ENCODE data around the gene NIPAL1. TPM values are rescaled to one million over a fixed set of nuclear protein-coding genes. Genes with fewer than 3 reads are reported as not detected.
A peak's percentile ranks its signal among the peaks of the same experiment; 100 is the strongest.

The NIPAL1 gene
- total and polyA plus RNA-seq, 3 experiments from 2014 or later = 0.55 to 1.1 (median 0.61) TPM

DNA sequence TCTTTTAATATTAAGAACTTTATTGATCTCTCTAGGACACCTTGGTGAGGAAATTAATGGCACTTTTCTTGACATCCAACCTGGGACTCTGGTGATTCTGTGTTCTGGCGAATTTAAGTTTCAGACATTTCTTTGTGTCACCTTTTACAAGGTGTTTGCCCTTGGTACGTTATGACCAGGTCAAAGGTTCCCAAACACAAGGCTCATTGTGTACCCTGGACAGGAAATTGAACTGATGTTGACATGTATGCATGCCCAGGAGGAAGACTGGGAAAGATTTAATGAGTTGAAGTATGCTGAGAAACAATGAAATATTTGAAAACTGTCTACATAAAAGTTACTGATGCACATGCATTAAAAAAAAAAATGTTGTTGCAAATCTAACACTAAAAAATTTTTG lies 22.1 kb downstream of the NIPAL1 start:
- no peak overlapping the region for H3K4me3 ChIP-seq (ENCODE audit: low read length)
- no peaks in the 10 kb centered on the region for H3K36me3 ChIP-seq (ENCODE audit: insufficient read depth, low read length)
- CTCF ChIA-PET = interaction anchor here (1.5 kb wide), 1 partner anchor 9 kb away, joined by 3 read pairs; no protein-coding TSS in a partner anchor
- H3K27me3 ChIP-seq (ENCODE audit: insufficient read depth, low read length, poor library complexity, severe bottlenecking) = peaks cover 5% of the 10 kb centered on the region
- H3K27ac ChIP-seq (ENCODE audit: low read depth, low read length) = no peak overlapping the region
- Mint-ChIP-seq H3K4me1 (peaks cover 7 to 18% (median 17%) of the 10 kb centered on the region in 3 donors), H3K9me3 (no peaks in the 10 kb centered on the region), H3K27ac (no peak overlapping the region), H3K36me3 (peaks cover 0 to 2% (median 0%) of the 10 kb centered on the region in 3 donors), H3K27me3 (peaks cover 2 to 12% of the 10 kb centered on the region in 2 donors), H3K4me3 (no peak overlapping the region)
- H3K4me1 ChIP-seq (ENCODE audit: insufficient read depth, low read length) = peaks cover 6% of the 10 kb centered on the region
- POLR2A ChIA-PET = no interaction called here
- no peaks in the 10 kb centered on the region for H3K9me3 ChIP-seq (ENCODE audit: low read length)
- no peak for DNase-seq

DNA sequence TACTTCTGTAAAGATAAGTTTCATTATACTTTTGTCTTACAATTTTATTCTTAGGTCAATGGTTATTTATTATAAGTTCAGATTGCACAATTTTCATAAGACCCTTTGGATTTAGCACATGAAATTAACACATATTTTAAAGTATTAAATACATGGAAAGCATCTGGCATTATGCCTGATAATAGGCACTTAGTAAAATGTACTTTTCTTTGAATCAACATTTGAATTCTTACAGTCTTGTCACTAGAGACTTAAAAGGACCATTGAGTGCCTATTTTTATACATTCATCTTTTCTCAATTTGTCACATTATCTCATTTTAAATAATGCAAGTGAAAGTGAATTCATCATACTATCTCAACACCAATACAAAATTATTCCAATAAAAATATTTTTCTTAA lies 23.0 kb downstream of the NIPAL1 start:
- Histone ChIP-seq H3K27me3 (ENCODE audit: insufficient read depth, low read length, poor library complexity, severe bottlenecking) (peaks cover 5% of the 10 kb centered on the region), H3K36me3 (ENCODE audit: insufficient read depth, low read length) (no peaks in the 10 kb centered on the region), H3K4me3 (ENCODE audit: low read length) (no peak overlapping the region), H3K4me1 (ENCODE audit: insufficient read depth, low read length) (peaks cover 15% of the 10 kb centered on the region), H3K9me3 (ENCODE audit: low read length) (no peaks in the 10 kb centered on the region), H3K27ac (ENCODE audit: low read depth, low read length) (no peak overlapping the region)
- ChIA-PET CTCF (interaction anchor here (0.8 kb wide), 1 partner anchor 100 kb away, joined by 3 read pairs; no protein-coding TSS in a partner anchor), POLR2A (no interaction called here)
- peaks cover 0 to 2% (median 0%) of the 10 kb centered on the region in 3 donors for H3K36me3 Mint-ChIP-seq
- no peaks in the 10 kb centered on the region for H3K9me3 Mint-ChIP-seq
- no peak for DNase-seq
- H3K27ac Mint-ChIP-seq = no peak overlapping the region
- peaks cover 6 to 16% of the 10 kb centered on the region in 2 donors for H3K27me3 Mint-ChIP-seq
- no peak overlapping the region for H3K4me3 Mint-ChIP-seq
- H3K4me1 Mint-ChIP-seq = peaks cover 9 to 23% (median 21%) of the 10 kb centered on the region in 3 donors

DNA sequence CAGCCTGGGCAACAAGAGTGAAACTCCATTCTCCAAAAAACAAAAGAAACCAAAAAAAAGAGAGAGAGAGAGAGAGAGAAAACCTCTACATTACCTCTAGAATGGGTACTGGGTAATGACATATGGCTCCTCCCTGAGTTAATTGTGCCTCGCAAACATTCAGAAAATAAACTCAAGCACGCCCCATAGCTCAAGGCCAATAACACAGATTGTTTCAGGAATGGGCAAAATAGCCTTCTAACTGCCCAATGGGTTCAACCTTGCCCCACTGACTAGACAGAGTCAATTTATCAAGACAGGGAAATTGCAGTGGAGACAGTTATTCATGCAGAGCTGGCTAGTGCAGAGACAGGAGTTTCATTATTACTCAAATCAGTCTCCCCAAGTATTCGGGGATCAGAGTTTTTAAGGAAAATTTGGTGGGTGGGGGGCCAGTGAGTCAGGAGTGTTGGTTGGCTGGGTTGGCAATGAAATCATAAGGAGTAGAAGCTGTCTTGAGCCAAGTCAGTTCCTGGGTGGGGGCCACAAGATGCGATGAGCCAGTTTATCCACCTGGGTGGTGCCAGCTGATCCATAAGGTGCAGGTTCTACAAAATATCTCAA lies 25.1 kb downstream of the NIPAL1 start:
- no peaks in the 10 kb centered on the region for H3K36me3 ChIP-seq (ENCODE audit: insufficient read depth, low read length)
- ChIA-PET CTCF (interaction anchor here (1.1 to 1.4 kb wide), 4 partner anchors 14 to 138 kb away, joined by 3 read pairs; no protein-coding TSS in a partner anchor), POLR2A (no interaction called here)
- peaks cover 32% of the 10 kb centered on the region for H3K4me1 ChIP-seq (ENCODE audit: insufficient read depth, low read length)
- H3K4me3 ChIP-seq (ENCODE audit: low read length) = no peak overlapping the region
- H3K27me3 ChIP-seq (ENCODE audit: insufficient read depth, low read length, poor library complexity, severe bottlenecking) = peaks cover 5% of the 10 kb centered on the region
- Mint-ChIP-seq H3K27ac (no peak overlapping the region), H3K9me3 (no peaks in the 10 kb centered on the region), H3K4me3 (no peak overlapping the region), H3K4me1 (peaks cover 28 to 44% (median 42%) of the 10 kb centered on the region in 3 donors), H3K36me3 (peaks cover 0 to 2% (median 0%) of the 10 kb centered on the region in 3 donors), H3K27me3 (peaks cover 12 to 22% of the 10 kb centered on the region in 2 donors)
- no peak overlapping the region for H3K27ac ChIP-seq (ENCODE audit: low read depth, low read length)
- DNase-seq = no peak
- no peaks in the 10 kb centered on the region for H3K9me3 ChIP-seq (ENCODE audit: low read length)

DNA sequence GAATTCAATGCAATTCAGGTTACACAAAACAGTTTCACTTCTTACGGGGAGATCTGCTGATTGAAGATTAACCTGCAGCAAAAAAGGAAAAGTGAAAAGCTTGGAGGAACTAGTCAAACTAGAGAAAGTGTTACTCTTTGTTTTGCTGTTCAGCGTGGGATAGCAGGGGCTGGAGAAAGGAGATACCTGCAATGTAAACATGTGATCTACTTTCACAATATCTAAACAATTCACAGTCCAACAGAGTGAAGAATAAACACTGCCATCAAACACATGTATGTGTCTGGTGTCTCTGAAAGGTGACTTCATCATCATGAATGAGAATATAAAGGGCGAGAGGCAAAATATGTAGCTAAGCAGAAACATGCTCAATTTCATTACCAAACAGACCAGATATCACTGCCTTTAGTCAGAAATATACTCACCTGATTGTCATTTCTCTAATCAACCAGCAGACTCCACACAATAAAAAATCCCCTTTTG lies 26.4 kb downstream of the NIPAL1 start:
- H3K36me3 ChIP-seq (ENCODE audit: insufficient read depth, low read length) = no peaks in the 10 kb centered on the region
- H3K27ac ChIP-seq (ENCODE audit: low read depth, low read length) = no peak overlapping the region
- Mint-ChIP-seq H3K27ac (no peak overlapping the region), H3K36me3 (no peaks in the 10 kb centered on the region), H3K9me3 (no peaks in the 10 kb centered on the region), H3K27me3 (peaks cover 15 to 27% of the 10 kb centered on the region in 2 donors), H3K4me3 (no peak overlapping the region), H3K4me1 (peaks cover 41 to 58% (median 56%) of the 10 kb centered on the region in 3 donors)
- peaks cover 46% of the 10 kb centered on the region for H3K4me1 ChIP-seq (ENCODE audit: insufficient read depth, low read length)
- ChIA-PET POLR2A (no interaction called here), CTCF (interaction anchor here (1.1 to 1.3 kb wide), 2 partner anchors 9 to 10 kb away, joined by 4 to 5 read pairs; no protein-coding TSS in a partner anchor)
- H3K4me3 ChIP-seq (ENCODE audit: low read length) = no peak overlapping the region
- no peaks in the 10 kb centered on the region for H3K9me3 ChIP-seq (ENCODE audit: low read length)
- peaks cover 5% of the 10 kb centered on the region for H3K27me3 ChIP-seq (ENCODE audit: insufficient read depth, low read length, poor library complexity, severe bottlenecking)
- DNase-seq = no peak

DNA sequence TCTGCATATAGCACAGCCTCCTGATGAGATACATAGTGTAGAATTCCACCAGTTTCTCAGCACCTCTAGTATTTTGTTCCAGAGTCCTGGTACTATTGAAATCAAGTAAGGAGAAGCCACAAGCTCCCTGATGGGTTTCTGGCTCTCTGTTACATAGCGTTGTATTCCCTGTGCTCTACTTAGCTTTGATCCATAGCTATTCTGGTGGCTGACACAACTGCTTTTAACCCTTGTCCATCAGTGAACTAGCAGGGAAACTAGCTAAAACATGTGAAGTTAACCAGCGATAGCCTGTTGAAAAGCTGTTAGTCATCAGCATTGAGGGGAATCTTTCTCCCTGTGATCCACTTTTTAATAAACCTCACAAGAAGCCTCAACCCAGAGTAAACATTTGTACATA lies 26.9 kb downstream of the NIPAL1 start:
- Mint-ChIP-seq H3K27me3 (peaks cover 14 to 27% of the 10 kb centered on the region in 2 donors), H3K27ac (no peak overlapping the region), H3K36me3 (no peaks in the 10 kb centered on the region), H3K4me3 (no peak overlapping the region), H3K9me3 (no peaks in the 10 kb centered on the region), H3K4me1 (peaks cover 43 to 61% (median 59%) of the 10 kb centered on the region in 3 donors)
- ChIA-PET CTCF (interaction anchor here (1.1 to 1.3 kb wide), 2 partner anchors 9 to 11 kb away, joined by 4 to 5 read pairs; no protein-coding TSS in a partner anchor), POLR2A (no interaction called here)
- Histone ChIP-seq H3K27me3 (ENCODE audit: insufficient read depth, low read length, poor library complexity, severe bottlenecking) (peaks cover 5% of the 10 kb centered on the region), H3K27ac (ENCODE audit: low read depth, low read length) (no peak overlapping the region), H3K9me3 (ENCODE audit: low read length) (no peaks in the 10 kb centered on the region), H3K4me3 (ENCODE audit: low read length) (no peak overlapping the region), H3K4me1 (ENCODE audit: insufficient read depth, low read length) (peaks cover 49% of the 10 kb centered on the region), H3K36me3 (ENCODE audit: insufficient read depth, low read length) (no peaks in the 10 kb centered on the region)
- DNase-seq = no peak

DNA sequence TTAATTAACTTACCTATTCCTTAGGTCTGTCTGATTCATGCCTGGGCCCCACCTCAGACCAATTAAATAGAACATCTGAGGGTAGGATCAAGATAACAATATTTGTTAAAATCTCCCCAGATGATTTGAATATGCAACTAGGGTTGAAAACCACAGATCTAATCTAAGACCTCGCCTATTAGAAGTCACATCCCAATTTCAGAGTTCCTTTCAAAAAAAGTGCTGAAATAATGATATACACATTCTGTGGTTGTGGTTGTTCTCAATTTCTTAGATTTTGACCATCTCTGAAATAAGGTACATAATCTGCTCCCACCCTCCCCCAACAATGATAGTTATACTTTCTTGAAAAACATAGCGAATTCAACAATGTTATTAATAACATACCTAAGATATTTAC lies 27.7 kb downstream of the NIPAL1 start:
- Histone ChIP-seq H3K4me3 (ENCODE audit: low read length) (no peak overlapping the region), H3K4me1 (ENCODE audit: insufficient read depth, low read length) (peaks cover 49% of the 10 kb centered on the region), H3K27ac (ENCODE audit: low read depth, low read length) (no peak overlapping the region), H3K27me3 (ENCODE audit: insufficient read depth, low read length, poor library complexity, severe bottlenecking) (peaks cover 5% of the 10 kb centered on the region), H3K36me3 (ENCODE audit: insufficient read depth, low read length) (no peaks in the 10 kb centered on the region), H3K9me3 (ENCODE audit: low read length) (no peaks in the 10 kb centered on the region)
- peaks cover 14 to 27% of the 10 kb centered on the region in 2 donors for H3K27me3 Mint-ChIP-seq
- peaks cover 43 to 61% (median 59%) of the 10 kb centered on the region in 3 donors for H3K4me1 Mint-ChIP-seq
- no peaks in the 10 kb centered on the region for H3K9me3 Mint-ChIP-seq
- H3K27ac Mint-ChIP-seq = no peak overlapping the region
- no peaks in the 10 kb centered on the region for H3K36me3 Mint-ChIP-seq
- peak overlapping the region in 3 of 7 donors; percentile 15 to 59 (median 15) for H3K4me3 Mint-ChIP-seq
- ChIA-PET POLR2A (interaction anchor here (0.7 kb wide), 1 partner anchor 614 kb away, joined by 7 read pairs; no protein-coding TSS in a partner anchor), CTCF (interaction anchor here (1.3 to 2.2 kb wide), 2 partner anchors 11 to 43 kb away, joined by 3 to 12 read pairs; no protein-coding TSS in a partner anchor)
- no peak for DNase-seq

DNA sequence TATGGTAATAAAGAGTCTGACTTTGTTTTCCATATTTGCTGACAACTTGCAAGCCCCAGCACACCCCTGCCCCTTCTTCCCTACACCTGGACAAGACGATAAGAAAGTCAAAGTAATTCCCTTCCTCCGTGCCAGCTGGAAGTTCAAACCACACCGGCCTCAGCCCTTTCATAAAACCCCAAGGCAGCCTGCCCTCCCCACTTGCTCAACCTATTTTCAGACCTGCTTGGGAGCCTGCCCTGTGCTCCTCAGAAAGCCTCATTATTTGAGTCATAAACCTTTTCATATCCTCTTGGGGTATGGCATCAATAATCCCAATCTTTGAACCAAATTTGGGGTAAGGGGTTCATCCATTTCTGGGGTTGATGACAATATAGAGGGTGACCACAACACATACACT lies 29.5 kb downstream of the NIPAL1 start:
- H3K4me3 Mint-ChIP-seq = peak overlapping the region in 5 of 7 donors; percentile 4 to 28 (median 15)
- no peaks in the 10 kb centered on the region for H3K36me3 Mint-ChIP-seq

DNA sequence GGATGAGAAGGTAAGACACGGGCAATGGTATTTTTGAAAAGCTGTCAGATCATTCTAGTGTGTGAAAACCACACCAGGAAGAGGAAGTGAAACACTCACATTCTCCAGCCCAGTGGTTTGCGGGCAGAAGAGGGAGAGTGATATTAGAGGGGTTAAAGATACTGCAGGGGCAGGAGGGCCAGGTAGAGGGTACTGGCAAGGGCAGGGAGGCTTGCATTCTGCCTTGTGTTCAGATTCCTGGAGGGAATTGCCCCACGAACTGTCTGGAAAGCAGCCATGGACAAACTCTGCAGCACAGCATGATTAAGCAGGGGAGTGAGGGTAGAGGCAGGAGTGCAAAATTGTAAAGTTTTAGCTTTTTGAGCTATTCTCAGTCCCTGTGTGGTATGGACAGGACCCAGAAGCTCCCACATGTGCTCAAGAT lies 30.9 kb downstream of the NIPAL1 start:
- H3K27me3 ChIP-seq (ENCODE audit: insufficient read depth, low read length, poor library complexity, severe bottlenecking) = peaks cover 5% of the 10 kb centered on the region
- H3K4me3 ChIP-seq (ENCODE audit: low read length) = peak overlapping the region; percentile 16
- H3K9me3 Mint-ChIP-seq = peaks cover 0 to 3% (median 0%) of the 10 kb centered on the region in 5 donors
- no peak overlapping the region for H3K27ac ChIP-seq (ENCODE audit: low read depth, low read length)
- peaks cover 15% of the 10 kb centered on the region in 2 donors for H3K27me3 Mint-ChIP-seq
- POLR2A ChIA-PET = interaction anchor here (1.2 kb wide), 1 partner anchor 92 kb away, joined by 4 read pairs; no protein-coding TSS in a partner anchor
- peak overlapping the region; percentile 3 to 87 (median 70) for H3K4me3 Mint-ChIP-seq
- no peaks in the 10 kb centered on the region for H3K36me3 Mint-ChIP-seq
- peak; percentile 25 to 80 (median 35) for DNase-seq
- peaks cover 49% of the 10 kb centered on the region for H3K4me1 ChIP-seq (ENCODE audit: insufficient read depth, low read length)
- H3K9me3 ChIP-seq (ENCODE audit: low read length) = no peaks in the 10 kb centered on the region
- H3K4me1 Mint-ChIP-seq = peaks cover 45 to 59% (median 59%) of the 10 kb centered on the region in 3 donors
- H3K27ac Mint-ChIP-seq = peak overlapping the region in 2 of 8 donors; percentile 21 to 41
- CTCF ChIA-PET = interaction anchor here (1.1 to 3.9 kb wide), 4 partner anchors 9 to 42 kb away, joined by 3 to 22 read pairs (median 4); no protein-coding TSS in a partner anchor
- no peaks in the 10 kb centered on the region for H3K36me3 ChIP-seq (ENCODE audit: insufficient read depth, low read length)

More for the DNA sequence above, 29.5 kb downstream of the NIPAL1 start:
- H3K36me3 ChIP-seq (ENCODE audit: insufficient read depth, low read length) = no peaks in the 10 kb centered on the region
- DNase-seq = no peak
- Mint-ChIP-seq H3K9me3 (no peaks in the 10 kb centered on the region), H3K27me3 (peaks cover 15 to 23% of the 10 kb centered on the region in 2 donors), H3K4me1 (peaks cover 45 to 61% (median 59%) of the 10 kb centered on the region in 3 donors), H3K27ac (peak overlapping the region in 1 of 8 donors; percentile 25)
- CTCF ChIA-PET = interaction anchor here (1.1 to 2.2 kb wide), 2 partner anchors 13 to 44 kb away, joined by 4 to 12 read pairs; no protein-coding TSS in a partner anchor
- no peak overlapping the region for H3K4me3 ChIP-seq (ENCODE audit: low read length)
- H3K9me3 ChIP-seq (ENCODE audit: low read length) = no peaks in the 10 kb centered on the region
- H3K4me1 ChIP-seq (ENCODE audit: insufficient read depth, low read length) = peaks cover 49% of the 10 kb centered on the region
- H3K27me3 ChIP-seq (ENCODE audit: insufficient read depth, low read length, poor library complexity, severe bottlenecking) = peaks cover 5% of the 10 kb centered on the region
- H3K27ac ChIP-seq (ENCODE audit: low read depth, low read length) = no peak overlapping the region
- POLR2A ChIA-PET = no interaction called here
